Measurements from ENCODE around the gene CD6. TPM values are rescaled to one million over a fixed set of nuclear protein-coding genes. Genes with fewer than 3 reads are reported as not detected.
A peak's percentile ranks its signal among the peaks of the same experiment; 100 is the strongest.

Gene CD6
- total and polyA plus RNA-seq, 8 donors: 0.23 to 2.3 (median 1.0) TPM

DNA sequence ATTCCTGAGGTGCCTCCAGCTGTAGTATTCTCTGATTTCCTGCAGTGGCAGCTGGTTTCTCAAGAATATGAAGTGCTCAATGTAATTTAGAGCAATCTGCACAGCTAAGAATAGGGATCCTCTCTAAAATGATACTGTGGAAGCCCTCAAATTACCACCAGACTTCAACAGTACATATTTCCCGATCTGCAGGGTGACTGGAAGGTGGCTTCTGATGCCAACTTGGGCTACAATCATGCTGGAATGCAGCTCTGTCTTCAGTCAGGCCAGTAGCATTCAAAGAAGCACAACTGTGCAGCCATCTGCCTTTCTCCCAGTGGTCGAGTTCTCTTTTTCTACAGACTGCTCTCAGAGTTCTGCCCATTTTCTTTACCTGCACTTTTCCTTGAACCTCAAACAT, 75.4 kb downstream of the CD6 start:
- FAIRE-seq (no peak), ATAC-seq (no peak), DNase-seq (no peak)
- Histone ChIP-seq H3K27me3 (no peaks in the 10 kb centered on the region), H3K9me3 (no peaks in the 10 kb centered on the region), H3K27ac (no peak overlapping the region), H3K36me3 (no peaks in the 10 kb centered on the region), H3K4me3 (no peak overlapping the region), H3K4me1 (no peaks in the 10 kb centered on the region)
- TF ChIP-seq, protein P1, sequence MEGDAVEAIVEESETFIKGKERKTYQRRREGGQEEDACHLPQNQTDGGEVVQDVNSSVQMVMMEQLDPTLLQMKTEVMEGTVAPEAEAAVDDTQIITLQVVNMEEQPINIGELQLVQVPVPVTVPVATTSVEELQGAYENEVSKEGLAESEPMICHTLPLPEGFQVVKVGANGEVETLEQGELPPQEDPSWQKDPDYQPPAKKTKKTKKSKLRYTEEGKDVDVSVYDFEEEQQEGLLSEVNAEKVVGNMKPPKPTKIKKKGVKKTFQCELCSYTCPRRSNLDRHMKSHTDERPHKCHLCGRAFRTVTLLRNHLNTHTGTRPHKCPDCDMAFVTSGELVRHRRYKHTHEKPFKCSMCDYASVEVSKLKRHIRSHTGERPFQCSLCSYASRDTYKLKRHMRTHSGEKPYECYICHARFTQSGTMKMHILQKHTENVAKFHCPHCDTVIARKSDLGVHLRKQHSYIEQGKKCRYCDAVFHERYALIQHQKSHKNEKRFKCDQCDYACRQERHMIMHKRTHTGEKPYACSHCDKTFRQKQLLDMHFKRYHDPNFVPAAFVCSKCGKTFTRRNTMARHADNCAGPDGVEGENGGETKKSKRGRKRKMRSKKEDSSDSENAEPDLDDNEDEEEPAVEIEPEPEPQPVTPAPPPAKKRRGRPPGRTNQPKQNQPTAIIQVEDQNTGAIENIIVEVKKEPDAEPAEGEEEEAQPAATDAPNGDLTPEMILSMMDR (IDR thresholded peaks at IDR 0.05): no peak
- intact Hi-C loops (cut with DNase I): no loop called here
- 43 to 51% methylated on average over 2 of the region's 2 CpGs for WGBS, 2 donors

DNA sequence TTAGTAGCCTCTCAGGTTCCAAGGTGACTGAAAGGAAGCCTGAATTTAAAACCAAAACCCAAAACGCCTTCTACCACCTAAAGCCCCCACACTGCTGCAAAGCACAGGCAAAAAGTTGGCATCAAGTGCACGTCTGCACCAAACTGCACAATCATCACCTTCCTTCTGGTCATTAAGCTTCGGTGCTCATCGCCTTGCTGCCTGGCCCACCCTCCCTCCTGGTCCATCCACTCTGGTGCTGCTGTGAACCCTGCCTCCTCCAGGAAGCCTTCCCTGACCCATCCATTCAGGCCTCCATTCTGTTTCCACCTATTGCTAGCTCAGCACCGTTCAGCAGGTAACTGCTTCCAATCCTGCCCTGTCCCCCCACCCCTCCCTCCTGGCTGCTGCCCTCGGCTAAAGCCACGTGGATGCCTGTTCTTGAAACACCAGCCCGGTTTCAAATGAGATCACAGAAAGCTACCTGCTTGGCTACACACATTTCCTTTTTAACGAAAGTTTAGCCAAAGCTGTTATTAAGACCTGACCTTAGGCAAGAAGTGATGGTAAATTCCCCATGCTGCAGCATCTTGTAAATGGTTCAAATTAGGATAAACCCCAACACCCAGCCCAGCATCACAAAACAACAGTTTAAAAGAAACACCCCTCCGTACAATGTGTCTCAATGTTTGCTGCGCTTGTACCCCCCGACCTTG, 77.0 kb downstream of the CD6 start:
- DNase-seq (no peak), FAIRE-seq (no peak), ATAC-seq (no peak)
- H3K9me3 ChIP-seq: no peaks in the 10 kb centered on the region
- 42 to 53% methylated on average over 12 of the region's 12 CpGs for WGBS, 2 donors
- H3K36me3 ChIP-seq: no peaks in the 10 kb centered on the region
- TF ChIP-seq, protein P1 (IDR thresholded peaks at IDR 0.05): no peak
- intact Hi-C loops (cut with DNase I): no loop called here
- no peak overlapping the region for H3K4me3 ChIP-seq
- H3K27ac ChIP-seq: no peak overlapping the region
- H3K27me3 ChIP-seq: no peaks in the 10 kb centered on the region
- H3K4me1 ChIP-seq: no peaks in the 10 kb centered on the region

DNA sequence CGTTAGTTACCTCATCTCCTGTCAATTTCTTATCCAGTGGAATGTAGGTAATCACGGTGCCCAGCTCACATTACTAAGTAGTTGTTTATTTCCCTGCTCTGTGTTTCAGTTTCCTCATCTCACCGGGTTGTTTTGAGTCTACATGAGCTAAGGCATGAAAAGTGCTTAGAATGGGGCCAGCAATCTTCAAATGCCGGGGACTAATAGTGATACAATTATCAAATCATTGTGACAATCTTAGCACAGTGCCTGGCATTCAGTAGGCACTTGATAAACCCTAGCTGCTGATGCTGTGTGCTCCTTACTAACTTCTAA, 77.5 kb downstream of the CD6 start:
- intact Hi-C loops (cut with DNase I): no loop called here
- no peak overlapping the region for H3K27ac ChIP-seq
- DNase-seq: no peak
- H3K4me3 ChIP-seq: no peak overlapping the region
- no peaks in the 10 kb centered on the region for H3K4me1 ChIP-seq
- no peak for ATAC-seq
- FAIRE-seq: no peak
- H3K27me3 ChIP-seq: no peaks in the 10 kb centered on the region
- no peaks in the 10 kb centered on the region for H3K36me3 ChIP-seq
- 22 to 29% methylated on average over 4 of the region's 4 CpGs for WGBS, 2 donors
- TF ChIP-seq, protein P1 (IDR thresholded peaks at IDR 0.05): no peak
- no peaks in the 10 kb centered on the region for H3K9me3 ChIP-seq

DNA sequence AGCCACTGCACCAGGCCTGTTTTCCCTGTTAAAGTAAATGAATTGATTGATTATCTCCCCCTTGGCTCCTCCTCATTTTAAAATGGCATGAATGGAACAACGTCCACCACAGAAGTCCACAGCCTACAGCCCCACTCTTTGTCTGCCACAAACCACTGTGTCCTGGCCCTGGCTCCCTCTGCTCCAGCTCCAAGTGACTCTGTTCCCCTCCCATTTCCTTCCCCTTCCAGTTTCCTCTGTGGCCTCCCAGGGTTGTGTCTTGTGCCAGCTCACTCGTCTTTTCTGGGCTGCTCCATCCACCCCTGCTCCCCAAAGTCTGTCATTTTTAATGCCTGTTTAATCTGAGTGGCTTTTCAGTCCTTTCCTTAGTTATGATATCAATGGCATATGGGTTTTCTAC, 78.4 kb downstream of the CD6 start:
- DNase-seq (no peak), ATAC-seq (peak in 1 of 4 donors; percentile 23), FAIRE-seq (no peak)
- H3K9me3 ChIP-seq: no peaks in the 10 kb centered on the region
- H3K4me3 ChIP-seq: no peak overlapping the region
- H3K27ac ChIP-seq: no peak overlapping the region
- no peaks in the 10 kb centered on the region for H3K27me3 ChIP-seq
- WGBS, 2 donors: 32 to 38% methylated on average over 2 of the region's 2 CpGs
- no peaks in the 10 kb centered on the region for H3K4me1 ChIP-seq
- H3K36me3 ChIP-seq: no peaks in the 10 kb centered on the region
- TF ChIP-seq, protein P1 (IDR thresholded peaks at IDR 0.05): no peak
- intact Hi-C loops (cut with DNase I): no loop called here

- Histone ChIP-seq H3K4me1 (no peaks in the 10 kb centered on the region), H3K4me3 (no peak overlapping the region), H3K36me3 (no peaks in the 10 kb centered on the region), H3K27ac (no peak overlapping the region), H3K27me3 (no peaks in the 10 kb centered on the region), H3K9me3 (no peaks in the 10 kb centered on the region)
- TF ChIP-seq, protein P1 (IDR thresholded peaks at IDR 0.05): no peak
- intact Hi-C loops (cut with DNase I): no loop called here
- FAIRE-seq (no peak), ATAC-seq (no peak), DNase-seq (no peak)
- 81 to 92% methylated on average over 13 of the region's 13 CpGs for WGBS, 2 donors
Measured at GRCh38 chr11:61052182-61052972, 80.9 kb downstream of the CD6 start.
